Measurements from ENCODE around the gene CELA2B. TPM values are rescaled to one million over a fixed set of nuclear protein-coding genes. Genes with fewer than 3 reads are reported as not detected.

Gene CELA2B
- total and polyA plus RNA-seq, 2 of the 8 experiments (the other 6 are each of a cell fraction or from before 2014, with no cell fraction given): not detected

- no peaks in the 10 kb centered on the region for H3K79me1 ChIP-seq (ENCODE audit: low read depth, low read length)
- CTCF ChIA-PET (ENCODE audit: partially characterized antibody): interaction anchor here (0.7 to 2.2 kb wide), 5 partner anchors 10 to 121 kb away, joined by 3 to 6 read pairs (median 4); no protein-coding TSS in a partner anchor
- H3K56ac ChIP-seq (replicated peaks; ENCODE audit: insufficient read length, low read depth, low read length): no peak overlapping the region
- H3K23me2 ChIP-seq (ENCODE audit: low read depth, low read length): no peaks in the 10 kb centered on the region; the same call in 1 of the 2 replicates
- WGBS, 2 experiments (ENCODE audit: extremely low coverage in 1 of 2, insufficient coverage in 1 of 2, insufficient read length in 1 of 2, insufficient replicate concordance in 2 of 2, low coverage in 1 of 2, low lambda C conversion rate in 2 of 2, missing lambda C conversion rate in 1 of 2): 83% methylated on average over 17 of the region's 17 CpGs; no CpG with 5 or more reads in 1 of the 2 experiments
- no peak overlapping the region for H3K27ac ChIP-seq (ENCODE audit: low read depth, low read length)
- no peak overlapping the region for H3K23ac ChIP-seq (ENCODE audit: insufficient read length)
- DNase-seq (ENCODE audit: low read depth in 1 of 2, low spot score in 2 of 2): no peak
- H2BK12ac ChIP-seq (ENCODE audit: low read depth, low read length): no peak overlapping the region
- H3K36me3 ChIP-seq (ENCODE audit: control insufficient read depth in 2 of 4, insufficient read depth in 4 of 4, low read length in 3 of 4): no peaks in the 10 kb centered on the region
- no peaks in the 10 kb centered on the region for H4K20me1 ChIP-seq (replicated peaks in 1 of 2; ENCODE audit: control insufficient read depth in 1 of 2, insufficient read depth in 2 of 2, low read length in 2 of 2)
- POLR2A ChIA-PET (ENCODE audit: partially characterized antibody): no interaction called here
- H2BK5ac ChIP-seq (ENCODE audit: low read depth, low read length): no peak overlapping the region
- H3K9me3 ChIP-seq (ENCODE audit: insufficient read depth in 2 of 2, low read depth in 1 of 2, low read length in 1 of 2): no peaks in the 10 kb centered on the region
- no peak overlapping the region for H3K18ac ChIP-seq (ENCODE audit: extremely low read depth, low read length)
- no peak overlapping the region for H2BK120ac ChIP-seq (replicated peaks; ENCODE audit: low read depth, low read length)
- no peak overlapping the region for H2AFZ ChIP-seq (ENCODE audit: low read length)
- H3K27me3 ChIP-seq (replicated peaks in 1 of 4; ENCODE audit: control insufficient read depth in 3 of 4, extremely low read depth in 1 of 4, insufficient read depth in 3 of 4, low read length in 3 of 4): no peaks in the 10 kb centered on the region
- H4K91ac ChIP-seq (replicated peaks; ENCODE audit: insufficient read length, low read length): no peak overlapping the region
- no peak overlapping the region for H2AK5ac ChIP-seq (ENCODE audit: low read depth, low read length)
- no peaks in the 10 kb centered on the region for H3K4me1 ChIP-seq (replicated peaks in 1 of 4; ENCODE audit: control insufficient read depth in 3 of 4, insufficient read depth in 4 of 4, low read length in 3 of 4)
- H3K79me2 ChIP-seq (ENCODE audit: control insufficient read depth in 1 of 2, insufficient read depth in 2 of 2, low read length in 2 of 2): no peaks in the 10 kb centered on the region
- peak overlapping the region; percentile 38 for H3K4ac ChIP-seq (replicated peaks; ENCODE audit: insufficient read length, low read depth, low read length)
- no peak overlapping the region for H2BK20ac ChIP-seq (ENCODE audit: low read length)
- H3K9ac ChIP-seq (replicated peaks in 1 of 4; ENCODE audit: extremely low read depth in 1 of 4, low read depth in 3 of 4, low read length in 3 of 4): no peak overlapping the region
- H4K5ac ChIP-seq (ENCODE audit: insufficient read length, low read depth, low read length): no peak overlapping the region
- H3K14ac ChIP-seq (ENCODE audit: insufficient read length): no peak overlapping the region
- FAIRE-seq: no peak
- no peak overlapping the region for H4K8ac ChIP-seq (ENCODE audit: extremely low read depth, insufficient read depth, low read length)
- H3K4me2 ChIP-seq (ENCODE audit: insufficient read depth in 1 of 2, low read depth in 2 of 2, low read length in 2 of 2): no peak overlapping the region
- H2BK15ac ChIP-seq (ENCODE audit: low read length): no peak overlapping the region
- no peak overlapping the region for H3K4me3 ChIP-seq (ENCODE audit: extremely low read depth in 1 of 4, insufficient read depth in 2 of 4, low read depth in 3 of 4, low read length in 4 of 4)
- TF ChIP-seq TEAD4 (IDR thresholded peaks at IDR 0.05; ENCODE audit: low read depth, low read length): no peak
- no peak for TF ChIP-seq SP4 (IDR thresholded peaks at IDR 0.05; ENCODE audit: low read length)
- no peak for TF ChIP-seq FOSL1 (IDR thresholded peaks at IDR 0.05; ENCODE audit: insufficient read depth, low read depth, low read length)
- no peak for TF ChIP-seq TAF1 (IDR thresholded peaks at IDR 0.05; ENCODE audit: low read depth, low read length)
- TF ChIP-seq CTCF (IDR thresholded peaks at IDR 0.05; ENCODE audit: control extremely low read depth in 1 of 3, insufficient read depth in 1 of 3, low read depth in 1 of 3, low read length in 3 of 3): no peak
- no peak for TF ChIP-seq CREB1 (IDR thresholded peaks at IDR 0.05)
- no peak for TF ChIP-seq SIX5 (IDR thresholded peaks at IDR 0.05; ENCODE audit: low read depth, low read length)
- TF ChIP-seq KDM4A (IDR thresholded peaks at IDR 0.05; ENCODE audit: low read depth, low read length, severe bottlenecking): no peak
- TF ChIP-seq CHD2 (IDR thresholded peaks at IDR 0.05; ENCODE audit: low read length): no peak
- no peak for TF ChIP-seq HDAC6 (IDR thresholded peaks at IDR 0.05; ENCODE audit: low read depth, low read length)
- no peak for TF ChIP-seq SUZ12 (IDR thresholded peaks at IDR 0.05; ENCODE audit: low read length)
Observed at GRCh38 chr1:15444468-15445389, 31.2 kb upstream of the CELA2B start.

Data from H1 (cell line).